Fibroblast of villous mesenchyme (primary cell): ENCODE results near the gene NUDCD3. TPM values are rescaled to one million over a fixed set of nuclear protein-coding genes. Genes with fewer than 3 reads are reported as not detected.
"Not testable (repeated sequence)": the region's sequence is repeated elsewhere in the genome, so short reads cannot be mapped to it uniquely, and the experiment has no call there.

ENCODE experiments used
- DNase-seq: peaks from one replicate; pipeline ENCODE4 v3.0.0-alpha.2; 2010; ENCODE audit warnings: low read depth
- H3K4me3 ChIP-seq: 2 replicates; pipeline ENCODE4 v1.5.1; 2011; ENCODE audit warnings: low read depth, mild to moderate bottlenecking, low read length
- total RNA-seq: library from RNA; depleted of rRNA; stranded (reverse); fragments of >200 nt; gene quantifications from 2 replicates; pipeline ENCODE4 v1.2.3, GENCODE V29; 2012
- TF ChIP-seq, protein P1 (sequence below): IDR thresholded peaks from 2 replicates; pipeline ENCODE4 v1.5.1; 2012; ENCODE audit warnings: low read depth, mild to moderate bottlenecking, low read length; ENCODE audit not compliant: insufficient read depth

The NUDCD3 gene
- total RNA-seq, 1 donor = 62.2 TPM

DNA sequence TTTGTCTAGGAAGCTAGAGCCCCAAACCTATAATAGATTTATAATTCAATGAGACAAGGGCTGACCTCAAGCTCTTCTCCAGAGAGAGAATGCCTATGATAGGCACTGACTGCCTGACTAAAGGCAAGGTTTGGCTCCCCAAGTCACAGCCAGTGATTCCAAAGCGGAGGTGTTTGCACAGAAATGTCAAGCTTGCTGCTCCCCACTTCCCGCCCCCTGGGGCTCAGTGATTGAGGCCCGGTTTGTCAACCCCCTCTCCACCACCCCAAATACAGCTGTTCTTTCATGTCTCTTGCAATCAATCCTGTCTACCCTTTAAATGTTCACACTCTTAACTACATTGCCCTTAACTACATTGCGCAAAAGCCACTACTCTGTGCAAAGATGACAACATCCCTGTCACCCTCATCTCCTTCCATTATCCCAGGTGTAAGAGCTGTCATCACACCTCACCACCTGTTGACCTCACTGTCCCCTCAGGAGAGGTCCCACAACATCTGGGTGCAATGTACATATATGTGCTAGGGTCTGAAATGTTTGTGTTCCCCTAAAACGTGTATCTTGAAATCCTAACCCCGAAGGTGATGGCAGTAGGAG is 58.0 kb downstream of the NUDCD3 start:
- TF ChIP-seq, protein P1, sequence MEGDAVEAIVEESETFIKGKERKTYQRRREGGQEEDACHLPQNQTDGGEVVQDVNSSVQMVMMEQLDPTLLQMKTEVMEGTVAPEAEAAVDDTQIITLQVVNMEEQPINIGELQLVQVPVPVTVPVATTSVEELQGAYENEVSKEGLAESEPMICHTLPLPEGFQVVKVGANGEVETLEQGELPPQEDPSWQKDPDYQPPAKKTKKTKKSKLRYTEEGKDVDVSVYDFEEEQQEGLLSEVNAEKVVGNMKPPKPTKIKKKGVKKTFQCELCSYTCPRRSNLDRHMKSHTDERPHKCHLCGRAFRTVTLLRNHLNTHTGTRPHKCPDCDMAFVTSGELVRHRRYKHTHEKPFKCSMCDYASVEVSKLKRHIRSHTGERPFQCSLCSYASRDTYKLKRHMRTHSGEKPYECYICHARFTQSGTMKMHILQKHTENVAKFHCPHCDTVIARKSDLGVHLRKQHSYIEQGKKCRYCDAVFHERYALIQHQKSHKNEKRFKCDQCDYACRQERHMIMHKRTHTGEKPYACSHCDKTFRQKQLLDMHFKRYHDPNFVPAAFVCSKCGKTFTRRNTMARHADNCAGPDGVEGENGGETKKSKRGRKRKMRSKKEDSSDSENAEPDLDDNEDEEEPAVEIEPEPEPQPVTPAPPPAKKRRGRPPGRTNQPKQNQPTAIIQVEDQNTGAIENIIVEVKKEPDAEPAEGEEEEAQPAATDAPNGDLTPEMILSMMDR = no peak

DNA sequence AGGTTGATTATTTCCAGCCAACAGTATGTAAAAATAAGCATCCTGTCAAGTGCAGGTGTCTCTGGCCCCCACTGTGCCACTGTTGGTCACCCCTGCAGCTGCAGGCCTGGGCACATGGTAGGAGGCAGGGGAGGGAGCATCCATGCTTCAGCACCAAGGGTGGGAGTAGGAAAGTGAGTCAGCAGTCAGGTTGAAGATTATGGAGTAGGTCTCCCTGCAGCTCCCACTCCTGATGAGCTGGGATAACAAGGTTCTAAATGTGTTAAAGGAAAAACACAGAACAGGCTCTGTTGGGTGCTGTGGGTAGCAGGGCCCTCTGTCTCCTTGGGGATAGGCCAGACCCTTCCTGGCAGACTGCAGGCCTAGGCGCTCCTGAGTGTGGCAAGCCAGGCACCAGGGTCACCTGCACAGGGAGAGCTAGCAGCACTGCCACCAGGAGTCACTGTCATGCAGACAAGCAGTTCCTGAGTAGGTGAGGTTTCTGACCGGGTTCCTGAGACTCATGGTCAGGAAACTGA is 59.3 kb downstream of the NUDCD3 start:
- no peak for DNase-seq
- TF ChIP-seq, protein P1 = no peak
- H3K4me3 ChIP-seq = no peak overlapping the region

More for the DNA sequence above, 58.0 kb downstream of the NUDCD3 start:
- H3K4me3 ChIP-seq = no peak overlapping the region
- DNase-seq = no peak

DNA sequence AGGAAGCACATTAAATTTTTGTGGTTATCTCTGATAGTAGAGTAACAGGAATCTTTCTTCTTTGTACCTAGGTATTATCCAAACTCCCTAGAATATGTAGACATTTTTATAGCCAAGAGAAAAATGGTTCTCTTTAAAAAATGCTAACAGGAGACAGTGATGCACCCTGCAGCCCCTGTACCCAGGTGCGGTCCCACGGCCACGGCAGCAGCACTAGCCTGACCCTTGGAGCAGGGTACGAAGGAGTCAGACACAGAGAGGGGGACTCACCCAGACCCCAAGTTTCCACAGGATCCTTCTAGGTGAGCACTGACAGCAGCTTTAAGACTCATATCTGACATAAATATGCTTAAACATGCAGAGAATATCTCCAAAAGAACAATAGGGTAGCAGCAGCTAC is 60.4 kb downstream of the NUDCD3 start:
- TF ChIP-seq, protein P1 = no peak
- no peak overlapping the region for H3K4me3 ChIP-seq
- no peak for DNase-seq

DNA sequence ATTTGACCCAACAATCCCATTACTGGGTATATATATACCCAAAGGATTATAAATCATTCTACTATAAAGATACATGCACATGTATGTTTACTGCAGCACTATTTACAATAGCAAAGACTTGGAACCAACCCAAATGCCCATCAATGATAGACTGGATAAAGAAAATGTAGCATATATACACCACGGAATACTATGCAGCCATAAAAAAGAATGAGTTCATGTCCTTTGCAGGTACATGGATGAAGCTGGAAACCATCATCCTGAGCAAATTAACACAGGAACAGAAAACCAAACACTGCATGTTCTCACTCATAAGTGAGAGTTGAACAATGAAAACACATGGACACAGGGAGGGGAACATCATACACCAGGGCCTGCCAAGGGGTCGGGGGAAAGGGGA is 65.7 kb downstream of the NUDCD3 start:
- H3K4me3 ChIP-seq, DNase-seq: not testable (repeated sequence)

DNA sequence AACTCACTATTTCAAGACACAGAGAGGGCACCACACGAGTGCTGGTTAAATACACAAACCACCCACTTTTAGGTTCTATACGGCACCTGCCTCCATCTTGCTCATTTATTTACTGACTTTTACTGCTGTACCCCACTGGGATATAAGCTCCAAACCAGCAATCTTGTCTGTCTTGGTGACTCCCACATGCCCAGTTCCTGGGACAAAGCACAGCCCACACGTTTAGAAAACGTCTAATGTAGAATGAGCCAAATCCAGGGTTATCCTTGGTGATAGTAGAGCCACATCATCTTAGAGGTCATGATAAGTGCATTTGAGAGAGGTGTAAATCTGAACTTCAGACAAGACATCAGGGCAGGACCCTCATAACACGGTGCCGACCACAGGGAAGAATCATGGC is 73.5 kb downstream of the NUDCD3 start:
- no peak for DNase-seq
- TF ChIP-seq, protein P1 = no peak
- H3K4me3 ChIP-seq = no peak overlapping the region

DNA sequence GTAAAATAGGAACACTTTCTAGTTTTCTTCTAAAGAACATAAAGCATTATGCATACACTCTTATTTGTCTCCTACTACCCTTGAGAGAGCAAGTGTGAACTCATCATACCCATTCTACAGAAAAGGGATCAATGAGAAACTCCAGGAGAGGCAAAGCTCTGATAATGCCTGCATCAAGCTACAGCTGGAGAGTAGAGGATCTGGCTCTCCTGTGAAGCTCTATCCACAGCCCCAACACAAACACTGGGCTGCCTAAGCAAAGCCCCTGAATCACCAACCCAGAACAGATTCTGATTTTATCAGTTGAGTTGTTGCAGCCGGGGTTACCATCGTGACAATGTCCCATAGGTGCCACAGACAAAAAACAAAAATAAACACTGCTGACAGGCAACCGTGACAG is 74.9 kb downstream of the NUDCD3 start:
- no peak for DNase-seq
- no peak overlapping the region for H3K4me3 ChIP-seq
- TF ChIP-seq, protein P1 = no peak

DNA sequence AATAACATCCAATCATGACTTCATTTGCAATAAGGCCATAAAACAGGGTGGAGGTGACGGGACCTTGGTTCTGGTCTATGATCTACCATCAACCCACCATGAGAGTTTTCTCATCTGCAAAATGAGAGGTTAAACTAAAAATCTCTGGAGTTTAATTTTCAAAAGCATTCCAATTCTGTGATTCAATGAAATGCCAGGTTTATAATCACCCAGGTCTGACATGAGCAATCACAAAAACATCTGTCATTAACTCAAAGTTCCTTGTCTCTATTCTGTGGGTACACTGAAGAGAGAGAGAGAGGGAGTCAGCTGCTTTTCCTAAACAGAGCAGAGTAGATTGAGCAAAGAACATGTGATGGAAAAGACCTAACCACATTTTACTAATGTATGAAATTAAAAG is 75.4 kb downstream of the NUDCD3 start:
- peak; percentile 15 for DNase-seq
- TF ChIP-seq, protein P1 = no peak
- H3K4me3 ChIP-seq = no peak overlapping the region
